OCI-LY1 (cell line): Measurements from ENCODE around the gene FRAS1.
A peak's percentile ranks its signal among the peaks of the same experiment; 100 is the strongest.

Experiments
- H2AFZ ChIP-seq: fragments of 200-600 bp; sonication (generic), shearing (Covaris generic); 2 replicates; pipeline ENCODE4 v1.6.0; 2014; ENCODE audit warnings: antibody characterized with exemption, mild to moderate bottlenecking, low read length
- H3F3A ChIP-seq: fragments of 200-600 bp; sonication (generic), shearing (Covaris generic); 2 replicates; pipeline ENCODE4 v1.6.0; 2014; ENCODE audit warnings: mild to moderate bottlenecking, antibody characterized with exemption, low read length, moderate library complexity; ENCODE audit not compliant: insufficient read depth
- H3K27ac ChIP-seq: fragments of 200-600 bp; sonication (generic); 2 replicates; pipeline ENCODE4 v1.5.1; 2014; ENCODE audit warnings: low read length, mixed run types, mild to moderate bottlenecking, low read depth; ENCODE audit not compliant: poor library complexity, severe bottlenecking
- H3K27me3 ChIP-seq: fragments of 200-600 bp; sonication (generic); 2 replicates; pipeline ENCODE4 v1.6.0; 2014; ENCODE audit warnings: antibody characterized with exemption, mild to moderate bottlenecking, low read length, moderate library complexity; ENCODE audit not compliant: insufficient read depth
- H3K36me3 ChIP-seq: fragments of 200-600 bp; sonication (generic); 2 replicates; pipeline ENCODE4 v1.6.1; 2014; ENCODE audit warnings: mild to moderate bottlenecking, antibody characterized with exemption, low read length, moderate library complexity, mixed read lengths; ENCODE audit not compliant: insufficient read depth
- H3K4me1 ChIP-seq: fragments of 200-600 bp; sonication (generic); 2 replicates; pipeline ENCODE4 v1.5.1; 2014; ENCODE audit warnings: mild to moderate bottlenecking, low read length, moderate library complexity; ENCODE audit not compliant: insufficient read depth, severe bottlenecking
- H3K4me2 ChIP-seq: fragments of 200-600 bp; sonication (generic), shearing (Covaris generic); 2 replicates; pipeline ENCODE4 v1.6.1; 2014; ENCODE audit warnings: low read length
- H3K4me3 ChIP-seq: fragments of 200-600 bp; sonication (generic); 2 replicates; pipeline ENCODE4 v1.5.1; 2014; ENCODE audit warnings: low read length, low read depth, mild to moderate bottlenecking, mixed read lengths; ENCODE audit not compliant: poor library complexity, severe bottlenecking
- H3K79me2 ChIP-seq: fragments of 200-600 bp; shearing (Covaris generic); 2 replicates; pipeline ENCODE4 v1.6.1; 2016; ENCODE audit warnings: mixed run types, low read length, mixed read lengths; ENCODE audit not compliant: insufficient read depth
- H3K9ac ChIP-seq: fragments of 200-600 bp; sonication (generic), shearing (Covaris generic); 2 replicates; pipeline ENCODE4 v1.6.1; 2014; ENCODE audit warnings: mild to moderate bottlenecking, low read length, mixed read lengths
- H3K9me2 ChIP-seq: fragments of 200-600 bp; sonication (generic), shearing (Covaris generic); 2 replicates; pipeline ENCODE4 v1.6.1; 2014; ENCODE audit warnings: low read depth, mild to moderate bottlenecking, low read length, mixed read lengths
- H3K9me3 ChIP-seq: fragments of 200-600 bp; shearing (Covaris generic); 2 replicates; pipeline ENCODE4 v1.6.1; 2014; ENCODE audit warnings: low read length, mixed read lengths
- H4K20me1 ChIP-seq: fragments of 200-600 bp; sonication (generic), shearing (Covaris generic); 2 replicates; pipeline ENCODE4 v1.6.0; 2016; ENCODE audit warnings: mild to moderate bottlenecking, low read length; ENCODE audit not compliant: insufficient read depth
- EZH2 ChIP-seq: fragments of 200-600 bp; sonication (generic), shearing (Covaris generic); IDR thresholded peaks from 2 replicates; pipeline ENCODE4 v1.8.0; 2017; ENCODE audit warnings: borderline replicate concordance, mixed run types, mild to moderate bottlenecking, antibody characterized with exemption, low read length, moderate library complexity, mixed read lengths
- TF ChIP-seq, protein P1 (sequence below): fragments of 200-600 bp; sonication (generic), shearing (Covaris generic); IDR thresholded peaks from 2 replicates; pipeline ENCODE4 v1.5.1; 2017; ENCODE audit warnings: mild to moderate bottlenecking, antibody characterized with exemption, low read length, moderate library complexity, mixed read lengths

Gene FRAS1

DNA sequence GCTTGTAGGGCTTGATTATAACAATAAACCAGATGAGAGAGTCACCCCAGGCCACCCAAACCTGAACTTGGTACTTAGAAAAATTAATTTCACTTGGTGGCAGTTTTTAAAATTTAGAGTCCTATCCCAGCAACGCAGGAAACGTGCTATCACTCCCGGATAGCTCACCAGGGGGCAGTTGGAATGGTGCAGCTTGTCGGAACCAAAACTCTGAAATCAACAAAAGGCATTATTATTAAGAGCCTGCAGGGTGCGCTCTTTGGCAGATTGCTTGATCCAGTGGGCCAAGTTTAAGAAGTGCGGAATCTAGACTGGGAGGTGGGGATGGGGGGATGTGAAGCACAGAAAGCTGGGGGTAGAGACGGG is 2.4 kb downstream of the FRAS1 start:
- H2AFZ ChIP-seq = no peak overlapping the region
- TF ChIP-seq, protein P1, sequence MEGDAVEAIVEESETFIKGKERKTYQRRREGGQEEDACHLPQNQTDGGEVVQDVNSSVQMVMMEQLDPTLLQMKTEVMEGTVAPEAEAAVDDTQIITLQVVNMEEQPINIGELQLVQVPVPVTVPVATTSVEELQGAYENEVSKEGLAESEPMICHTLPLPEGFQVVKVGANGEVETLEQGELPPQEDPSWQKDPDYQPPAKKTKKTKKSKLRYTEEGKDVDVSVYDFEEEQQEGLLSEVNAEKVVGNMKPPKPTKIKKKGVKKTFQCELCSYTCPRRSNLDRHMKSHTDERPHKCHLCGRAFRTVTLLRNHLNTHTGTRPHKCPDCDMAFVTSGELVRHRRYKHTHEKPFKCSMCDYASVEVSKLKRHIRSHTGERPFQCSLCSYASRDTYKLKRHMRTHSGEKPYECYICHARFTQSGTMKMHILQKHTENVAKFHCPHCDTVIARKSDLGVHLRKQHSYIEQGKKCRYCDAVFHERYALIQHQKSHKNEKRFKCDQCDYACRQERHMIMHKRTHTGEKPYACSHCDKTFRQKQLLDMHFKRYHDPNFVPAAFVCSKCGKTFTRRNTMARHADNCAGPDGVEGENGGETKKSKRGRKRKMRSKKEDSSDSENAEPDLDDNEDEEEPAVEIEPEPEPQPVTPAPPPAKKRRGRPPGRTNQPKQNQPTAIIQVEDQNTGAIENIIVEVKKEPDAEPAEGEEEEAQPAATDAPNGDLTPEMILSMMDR = peak; percentile 57
- TF ChIP-seq EZH2 = no peak
- H3K79me2 ChIP-seq = no peaks in the 10 kb centered on the region
- H3F3A ChIP-seq = no peaks in the 10 kb centered on the region
- H3K4me1 ChIP-seq = peaks cover 21% of the 10 kb centered on the region
- H3K4me3 ChIP-seq = peak overlapping the region; percentile 61
- no peaks in the 10 kb centered on the region for H4K20me1 ChIP-seq
- no peaks in the 10 kb centered on the region for H3K9me3 ChIP-seq
- peak overlapping the region; percentile 91; the same call in 1 of the 2 replicates for H3K4me2 ChIP-seq
- no peaks in the 10 kb centered on the region for H3K9me2 ChIP-seq
- no peak overlapping the region for H3K27ac ChIP-seq
- H3K9ac ChIP-seq = no peak overlapping the region
- no peaks in the 10 kb centered on the region for H3K27me3 ChIP-seq
- H3K36me3 ChIP-seq = no peaks in the 10 kb centered on the region

DNA sequence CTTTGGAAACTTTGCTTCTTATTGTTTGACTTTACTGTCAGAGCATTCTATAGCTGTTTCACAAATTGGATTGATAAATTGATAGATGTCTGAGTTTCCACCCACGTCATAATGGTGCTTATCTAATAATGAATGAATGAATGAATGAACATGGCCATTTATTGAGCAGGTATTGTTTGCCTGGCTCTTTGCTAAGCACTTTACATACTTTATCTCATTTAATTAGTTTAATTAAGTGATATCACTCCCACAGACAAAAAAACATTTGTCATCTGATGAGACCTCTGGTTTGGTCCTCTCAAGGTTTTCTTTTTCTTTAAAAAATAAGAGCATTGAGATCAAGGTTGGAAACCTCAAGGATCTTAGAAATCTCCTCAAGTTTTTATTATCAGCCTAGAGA is 2.8 kb downstream of the FRAS1 start:
- H2AFZ ChIP-seq = no peak overlapping the region
- no peaks in the 10 kb centered on the region for H3K27me3 ChIP-seq
- H3K4me3 ChIP-seq = no peak overlapping the region
- no peaks in the 10 kb centered on the region for H3F3A ChIP-seq
- TF ChIP-seq, protein P1 = no peak
- TF ChIP-seq EZH2 = no peak
- no peaks in the 10 kb centered on the region for H3K9me2 ChIP-seq
- no peak overlapping the region for H3K4me2 ChIP-seq
- H3K9me3 ChIP-seq = no peaks in the 10 kb centered on the region
- no peak overlapping the region for H3K9ac ChIP-seq
- peaks cover 21% of the 10 kb centered on the region for H3K4me1 ChIP-seq
- no peak overlapping the region for H3K27ac ChIP-seq
- H3K79me2 ChIP-seq = no peaks in the 10 kb centered on the region
- H4K20me1 ChIP-seq = no peaks in the 10 kb centered on the region
- no peaks in the 10 kb centered on the region for H3K36me3 ChIP-seq

DNA sequence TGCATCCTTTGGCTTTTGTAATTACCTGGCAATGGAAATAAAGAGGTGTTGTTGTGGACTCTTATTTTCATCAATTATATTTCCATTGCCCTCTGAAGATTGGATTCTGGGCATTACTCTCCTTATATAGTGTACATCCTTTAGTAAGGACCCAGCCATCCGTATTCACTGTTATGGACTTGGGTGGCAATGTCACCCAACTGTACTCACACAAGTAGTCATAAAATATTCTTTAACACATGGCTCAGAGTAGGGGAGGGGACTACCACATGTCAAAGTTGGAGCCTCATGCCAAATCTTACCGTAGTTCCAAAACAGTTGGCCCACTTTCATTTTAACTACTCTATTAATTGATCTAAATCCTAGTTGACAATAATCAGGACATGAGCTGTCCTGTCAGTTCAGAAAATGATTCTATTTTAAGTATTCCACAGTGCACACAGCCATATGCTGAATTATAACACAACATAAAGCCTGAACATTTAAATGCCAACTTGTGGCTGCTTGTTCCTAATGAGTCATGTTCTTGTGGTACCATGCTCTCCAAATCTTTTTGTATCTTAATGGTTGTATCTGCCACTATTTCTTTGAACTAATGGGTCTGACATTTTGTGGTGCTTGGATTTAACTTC is 4.9 kb downstream of the FRAS1 start:
- Histone ChIP-seq H2AFZ (no peak overlapping the region), H3K4me3 (no peak overlapping the region), H3K27ac (no peak overlapping the region), H3K36me3 (no peaks in the 10 kb centered on the region), H3K27me3 (no peaks in the 10 kb centered on the region), H3K4me2 (no peak overlapping the region), H4K20me1 (no peaks in the 10 kb centered on the region), H3K79me2 (no peaks in the 10 kb centered on the region), H3K9me3 (no peaks in the 10 kb centered on the region), H3F3A (no peaks in the 10 kb centered on the region), H3K9me2 (no peaks in the 10 kb centered on the region), H3K9ac (no peak overlapping the region), H3K4me1 (peaks cover 14% of the 10 kb centered on the region)
- TF ChIP-seq, protein P1 = no peak
- no peak for TF ChIP-seq EZH2
